Activated CD4-positive, alpha-beta T cell treated with anti-CD3 and anti-CD28 coated beads, Interleukin-2, amount 50 U/mL, for 4 hours (primary cell): ENCODE data around the gene CLIC3.

ENCODE experiments used
- DNase-seq, 2 experiments: peaks; one replicate each; pipeline ENCODE4 v3.0.0-alpha.2; 2020

Gene CLIC3

GRCh38 chr9:136997830-136998234 lies 1.5 kb upstream of the CLIC3 start:
- no peak for DNase-seq

DNA sequence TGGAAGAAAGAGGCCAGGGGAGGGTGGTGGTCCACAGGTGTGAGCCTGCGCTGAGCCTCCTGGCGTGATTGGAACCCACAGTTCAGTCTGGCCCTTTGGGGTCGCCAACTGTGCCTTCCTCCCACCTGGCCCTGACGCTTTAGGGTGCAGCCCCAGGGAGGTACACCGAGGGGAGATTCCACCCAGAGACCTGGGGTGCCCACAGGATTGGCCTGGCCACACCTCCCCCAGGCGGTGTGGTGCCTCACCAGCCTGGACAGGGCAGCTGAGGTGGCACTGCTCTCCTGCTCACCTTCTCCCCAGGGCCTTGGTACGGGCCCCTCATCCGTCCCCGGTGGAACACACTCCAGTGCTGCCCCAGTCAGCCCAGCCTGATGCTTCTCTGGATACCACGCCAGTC lies 1.0 kb upstream of the CLIC3 start:
- no peak for DNase-seq

DNA sequence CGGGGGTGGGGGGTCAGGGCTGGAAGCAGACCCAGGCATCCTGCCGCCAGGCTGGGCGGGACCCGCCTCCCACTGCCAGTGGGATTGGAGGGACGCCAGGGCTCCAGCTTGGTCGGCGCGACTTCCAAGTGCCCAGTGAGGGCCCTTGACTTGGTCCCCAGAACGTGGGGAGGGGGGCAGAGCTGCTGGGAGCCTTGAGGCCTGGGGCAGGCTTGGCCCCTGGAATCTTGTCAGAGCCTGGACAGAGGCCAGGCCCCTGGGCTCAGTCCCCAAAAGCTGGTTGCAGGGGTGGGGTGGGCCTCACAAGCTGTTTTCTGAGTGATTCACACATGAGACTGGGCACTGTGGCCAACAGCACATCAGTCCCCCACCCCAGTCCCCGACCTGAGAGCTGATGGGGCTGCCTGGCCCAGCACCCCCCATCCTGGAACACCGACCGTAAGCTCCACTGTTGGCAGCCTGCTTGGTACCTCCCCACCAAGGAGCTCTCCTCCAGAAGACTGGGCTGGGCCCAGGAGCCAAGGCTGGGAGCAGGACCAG lies 526 bp downstream of the CLIC3 start:
- no peak for DNase-seq

DNA sequence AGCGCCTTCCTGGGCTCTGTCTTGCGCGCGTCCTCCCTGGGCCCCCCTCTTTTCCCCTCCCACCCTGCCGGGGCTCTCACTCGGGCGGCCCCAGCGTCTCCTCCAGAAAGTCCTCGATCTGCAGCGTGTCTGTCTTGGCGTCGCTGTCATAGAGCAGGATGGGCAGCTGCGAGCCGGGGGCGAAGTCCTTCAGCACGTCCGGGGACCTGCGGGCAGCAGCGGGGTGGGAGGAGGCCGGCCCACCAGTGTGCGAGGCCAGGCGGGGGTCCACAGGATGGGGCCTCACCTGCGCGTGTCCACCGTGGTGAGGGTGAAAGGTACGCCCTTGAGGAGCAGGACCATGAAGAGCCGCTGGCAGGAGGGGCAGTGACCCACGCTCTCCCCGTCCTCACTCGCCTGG lies 1.0 kb downstream of the CLIC3 start:
- no peak for DNase-seq

DNA sequence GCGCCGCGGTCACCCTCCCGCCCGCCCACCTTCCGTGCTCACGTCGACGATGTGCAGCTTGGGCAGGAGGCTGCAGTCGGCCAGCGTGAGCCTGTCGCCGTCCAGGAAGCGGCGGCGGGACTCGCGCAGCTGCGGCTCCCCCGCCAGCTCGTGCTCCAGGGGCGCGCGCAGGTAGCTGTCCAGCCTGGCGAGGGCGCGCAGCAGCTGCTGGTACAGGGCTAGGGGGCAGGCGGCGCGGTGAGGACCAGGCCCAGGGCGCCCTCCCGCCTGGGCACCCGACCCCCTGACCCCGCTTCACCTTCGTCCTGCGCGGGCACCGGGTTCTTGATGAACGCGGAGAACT lies 1.5 kb downstream of the CLIC3 start:
- no peak for DNase-seq

- DNase-seq = no peak
Observed at GRCh38 chr9:136994180-136994887, 2.0 kb downstream of the CLIC3 start.

DNA sequence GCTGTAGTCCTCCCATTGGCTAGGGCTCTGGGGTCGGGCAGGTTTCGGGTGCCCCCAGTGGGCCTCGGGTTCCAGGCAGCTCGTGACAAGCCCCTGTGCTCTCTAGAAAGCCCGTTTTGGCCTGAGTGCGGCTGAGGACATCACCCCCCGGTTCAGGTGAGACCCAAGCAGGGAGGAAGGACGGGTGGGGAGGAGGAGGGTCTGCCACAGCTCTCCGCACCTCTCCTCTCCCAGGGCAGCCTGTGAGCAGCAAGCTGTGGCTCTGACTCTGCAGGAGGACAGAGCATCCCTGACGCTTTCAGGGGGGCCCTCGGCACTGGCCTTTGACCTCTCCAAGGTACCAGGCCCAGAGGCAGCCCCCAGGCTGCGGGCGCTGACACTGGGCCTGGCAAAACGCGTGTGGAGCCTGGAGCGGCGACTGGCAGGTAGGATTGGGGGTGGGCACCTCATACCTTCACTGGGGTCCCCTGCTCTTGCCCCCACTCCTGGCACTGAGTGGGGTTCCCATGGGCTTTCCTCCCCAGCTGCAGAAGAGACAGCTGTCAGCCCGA lies 3.5 kb downstream of the CLIC3 start:
- DNase-seq = no peak

DNA sequence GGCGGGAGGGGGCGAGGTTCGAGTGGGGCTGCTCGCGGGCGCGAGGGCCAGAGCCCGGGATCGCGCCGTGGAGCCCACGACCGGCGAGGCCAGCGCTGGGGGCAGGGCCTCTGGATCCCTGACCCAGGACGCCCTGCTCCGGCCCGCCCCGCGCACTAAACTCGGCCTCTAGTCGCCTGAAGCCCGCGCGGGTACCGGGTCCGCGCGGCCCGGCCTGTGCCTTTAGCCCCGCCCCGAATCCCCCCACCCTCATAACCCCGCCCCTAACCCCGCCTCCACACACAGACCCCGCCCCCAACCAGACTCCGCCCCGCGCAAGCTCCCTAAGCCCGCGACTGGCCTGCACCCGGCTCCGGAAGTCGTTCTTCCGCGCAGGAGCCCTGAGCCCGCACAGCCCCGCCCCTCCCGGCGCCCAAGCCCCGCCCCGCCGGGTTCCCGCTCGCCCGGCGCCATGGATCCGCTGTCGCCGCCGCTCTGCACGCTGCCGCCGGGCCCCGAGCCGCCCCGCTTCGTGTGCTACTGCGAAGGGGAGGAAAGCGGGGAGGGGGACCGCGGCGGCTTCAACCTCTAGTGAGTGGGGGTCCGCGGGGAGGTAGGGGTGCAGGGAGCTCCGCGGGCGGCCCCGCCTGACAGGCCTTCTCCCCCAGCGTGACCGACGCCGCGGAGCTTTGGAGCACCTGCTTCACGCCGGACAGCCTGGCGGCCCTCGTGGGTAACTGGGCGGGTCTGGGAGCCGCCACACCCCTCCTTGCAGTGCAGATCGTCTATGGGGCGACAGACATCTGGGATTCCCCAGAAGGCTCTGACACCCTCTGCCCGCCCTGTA lies 4.2 kb downstream of the CLIC3 start, which contains the start of gene PAXX:
PAXX (plus strand) TSS at position 430 of the 826 bp plus-strand sequence; CDS start at position 452, 22 bp downstream.
- peak; percentile 90 to 92 for DNase-seq

- DNase-seq = no peak
Observed at GRCh38 chr9:136990242-136990911, 6.0 kb downstream of the CLIC3 start.

GRCh38 chr9:136988872-136989271 lies 7.5 kb downstream of the CLIC3 start:
- DNase-seq = no peak

GRCh38 chr9:136985853-136986252 lies 10.5 kb downstream of the CLIC3 start:
- no peak for DNase-seq

DNA sequence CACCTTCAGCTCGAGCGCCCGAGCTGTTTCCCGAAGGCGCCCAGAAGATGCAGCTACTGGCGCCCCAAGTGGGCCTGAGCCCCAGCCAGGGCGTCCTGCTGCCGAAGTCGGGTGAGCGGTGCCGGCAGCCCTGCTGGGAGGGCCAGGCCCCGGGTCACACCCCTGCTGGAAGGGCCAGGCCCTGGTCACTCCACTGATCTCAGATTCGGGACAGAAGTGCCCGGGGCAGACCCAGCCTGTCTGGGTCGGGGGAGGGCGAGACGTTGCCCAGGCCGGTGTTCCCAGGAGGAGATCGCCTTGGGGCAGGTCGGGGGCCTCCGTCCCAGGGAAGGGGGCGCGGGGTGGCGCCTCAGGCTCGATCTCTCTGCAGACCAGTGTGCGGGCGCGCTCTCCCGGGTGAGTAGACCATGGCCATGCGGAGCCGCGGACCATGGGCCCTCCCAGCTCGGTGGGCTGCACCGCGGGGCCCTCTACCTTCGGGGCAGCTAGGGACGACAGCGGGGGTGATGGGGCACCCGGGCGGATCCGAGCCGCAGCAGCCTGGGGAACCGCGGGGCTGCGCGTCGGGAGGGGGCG lies 11.3 kb downstream of the CLIC3 start:
- DNase-seq = no peak

GRCh38 chr9:136984464-136985026 lies 11.8 kb downstream of the CLIC3 start:
- no peak for DNase-seq

DNA sequence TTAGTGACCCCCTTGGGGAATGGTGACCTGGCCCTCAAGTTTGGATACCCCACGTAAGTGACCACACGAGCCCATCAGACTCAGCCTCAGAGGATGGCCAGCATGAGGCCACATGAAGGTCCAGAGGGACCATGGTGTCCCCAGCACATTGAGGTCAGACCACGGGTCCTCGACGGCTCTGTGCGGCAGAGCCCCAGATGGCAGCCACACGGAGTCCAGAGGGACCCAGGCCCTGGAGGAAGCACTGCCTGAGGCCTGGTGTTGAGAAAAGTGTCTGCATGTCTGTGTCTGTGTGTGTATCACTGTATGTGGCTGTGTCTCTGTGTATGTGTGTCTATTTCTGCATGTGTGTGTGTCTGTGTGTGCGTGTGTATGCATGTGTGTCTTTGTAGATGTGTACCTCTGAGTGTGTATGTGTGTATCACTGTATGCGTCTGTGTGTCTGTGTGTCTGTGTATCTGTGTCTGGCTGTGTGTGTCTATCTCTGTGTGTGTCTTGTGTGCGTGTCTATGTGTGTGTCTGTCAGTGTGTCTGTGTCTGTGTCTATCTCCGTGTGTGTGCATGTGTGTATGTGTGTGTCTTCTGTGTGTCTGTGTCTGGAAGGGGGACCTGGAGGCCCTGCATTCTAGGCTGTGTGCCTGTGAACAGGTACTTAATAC lies 12.6 kb downstream of the CLIC3 start:
- no peak for DNase-seq

- DNase-seq = no peak
Observed at GRCh38 chr9:136983167-136983566, 13.2 kb downstream of the CLIC3 start.

DNA sequence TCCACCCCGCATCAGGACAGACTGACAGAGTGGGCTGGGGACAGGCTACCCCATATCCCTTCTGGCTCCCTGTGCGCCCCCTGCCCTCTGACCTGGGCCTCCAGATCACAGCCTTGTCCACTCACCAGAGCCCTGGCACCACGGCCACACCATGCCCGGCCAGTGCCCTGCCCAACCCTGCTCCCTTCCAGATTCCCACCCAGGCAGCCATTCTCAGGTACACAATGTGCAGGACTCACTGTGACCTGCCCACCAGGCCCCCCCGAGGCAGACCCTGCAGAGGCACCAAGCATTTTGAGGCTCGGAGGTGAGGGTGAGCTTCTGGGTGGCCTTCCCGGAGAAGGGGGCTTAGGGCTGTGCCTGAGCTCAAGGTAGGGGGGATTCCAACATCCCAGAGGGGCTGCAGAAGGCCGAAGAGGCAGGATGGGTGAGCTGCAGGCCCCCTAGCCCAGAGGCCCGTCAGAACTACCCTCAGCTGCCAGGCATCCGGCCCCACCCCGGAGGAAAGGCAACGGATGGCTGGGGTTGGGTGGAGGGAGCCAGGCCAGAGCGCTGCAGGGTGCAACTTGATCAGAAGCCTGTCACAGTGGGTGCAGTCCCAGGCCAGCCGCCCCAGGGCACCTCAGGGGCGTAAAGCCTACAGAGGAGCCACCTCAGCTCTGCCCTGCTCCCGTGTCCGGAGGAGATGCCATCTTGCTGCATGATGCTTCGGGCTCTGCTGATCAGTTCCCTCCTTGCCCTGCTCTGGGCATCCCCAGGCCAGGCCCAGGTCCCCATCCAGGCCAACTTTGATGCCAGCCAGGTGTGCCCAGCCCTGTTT lies 13.9 kb downstream of the CLIC3 start, which contains the start of gene LCNL1:
LCNL1 (plus strand) TSS at position 762 of the 820 bp plus-strand sequence. CDS start 594 bp downstream, outside the sequence.
- no peak for DNase-seq

DNA sequence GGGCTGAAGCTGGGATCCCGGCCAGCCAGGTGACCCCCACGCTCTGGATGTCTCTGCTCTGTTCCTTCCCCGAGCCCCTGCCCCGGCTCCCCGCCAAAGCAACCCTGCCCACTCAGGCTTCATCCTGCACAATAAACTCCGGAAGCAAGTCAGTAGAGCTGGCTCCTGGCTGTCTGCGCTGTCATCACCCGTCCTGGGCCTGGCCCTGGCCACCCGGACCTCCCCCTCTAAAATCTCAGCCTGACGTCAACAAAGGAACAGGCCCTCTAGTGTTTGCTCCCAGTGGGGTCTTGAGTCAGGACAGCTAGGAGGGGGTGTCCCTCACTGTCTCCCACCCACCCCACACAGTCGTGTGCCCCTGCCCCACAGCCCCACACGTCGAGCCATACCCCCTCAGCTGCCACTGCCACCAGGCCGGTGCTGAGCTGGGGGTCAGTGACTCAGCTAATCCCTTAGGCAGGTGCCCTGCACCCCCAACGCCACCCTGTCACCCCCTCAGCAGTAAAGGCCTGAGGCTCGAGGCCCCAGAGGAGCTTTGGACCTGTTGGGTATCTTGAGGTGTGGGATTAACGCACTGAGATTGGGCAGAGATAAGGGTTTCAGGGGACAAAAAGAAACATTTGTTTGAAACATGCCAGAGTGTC lies 14.7 kb downstream of the CLIC3 start:
- DNase-seq = no peak

- no peak for DNase-seq
Observed at GRCh38 chr9:136980669-136981478, 15.5 kb downstream of the CLIC3 start.
